Activated T-helper 1 cell treated with anti-CD3 and anti-CD28 coated beads, Interleukin-12 subunit alpha, Interleukin-12 subunit beta, Interleukin-2, Interleukin-4 antibody, amounts not matched to agents 30 ng/mL and 10 ng/mL and 1 ng/mL, durations not matched to agents 14 hours and 24 hours and 36 hours (primary cell): Measurements from ENCODE around the gene UTP20. TPM values are rescaled to one million over a fixed set of nuclear protein-coding genes. Genes with fewer than 3 reads are reported as not detected.

Experiments used
- DNase-seq: peaks from one replicate; pipeline ENCODE4 v3.0.0; 2021; ENCODE audit warnings: low spot score
- H3K27ac Mint-ChIP-seq: one replicate; pipeline ENCODE4 v1.8.0; 2021; ENCODE audit warnings: mild to moderate bottlenecking, mixed read lengths
- H3K27me3 Mint-ChIP-seq: one replicate; pipeline ENCODE4 v1.8.0; 2022; ENCODE audit warnings: mild to moderate bottlenecking, moderate library complexity, mixed read lengths; ENCODE audit not compliant: insufficient read depth
- H3K36me3 Mint-ChIP-seq: one replicate; pipeline ENCODE4 v1.8.0; 2021; ENCODE audit warnings: low read depth, mixed read lengths
- H3K4me1 Mint-ChIP-seq: one replicate; pipeline ENCODE4 v1.8.0; 2021; ENCODE audit warnings: low read depth, mixed read lengths
- H3K4me3 Mint-ChIP-seq: one replicate; pipeline ENCODE4 v1.8.0; 2021; ENCODE audit warnings: mild to moderate bottlenecking, moderate library complexity, mixed read lengths
- H3K9me3 Mint-ChIP-seq: one replicate; pipeline ENCODE4 v1.8.0; 2021; ENCODE audit warnings: mixed read lengths
- intact Hi-C: fragments of 100-400 bp; cut with micrococcal nuclease; formaldehyde crosslinking; loops from one replicate; pipeline ENCODE4 v1.15.1; 2024
- total RNA-seq: library from RNA; stranded (reverse); gene quantifications from 2 replicates; pipeline ENCODE4 v1.2.3, GENCODE V29; 2022

The UTP20 gene
- total RNA-seq: 41.8 and 46.0 TPM in 2 replicates

DNA sequence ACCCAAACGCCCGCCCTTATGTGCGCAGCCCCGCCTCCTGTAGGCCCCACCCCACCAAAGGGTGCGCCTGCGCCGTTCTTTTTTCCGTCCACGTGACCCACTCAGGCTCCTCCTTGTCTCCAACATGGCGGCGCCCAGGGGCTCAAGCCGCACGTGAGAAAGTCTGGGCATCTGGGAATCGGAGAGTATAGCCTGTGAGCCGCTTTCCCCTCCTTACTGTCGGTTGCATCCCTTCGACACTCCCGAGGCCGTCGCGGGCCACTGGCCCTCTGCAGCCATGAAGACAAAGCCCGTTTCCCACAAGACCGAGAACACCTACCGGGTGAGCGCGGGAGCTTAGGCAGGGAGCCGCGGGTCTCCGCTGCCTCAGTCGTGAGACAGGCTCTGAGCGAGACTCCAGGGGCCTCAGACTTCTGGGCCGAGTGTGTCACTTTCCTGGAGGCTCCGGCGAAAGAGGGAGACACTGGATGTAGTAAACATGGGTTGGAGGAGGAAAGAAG lies at the start of gene UTP20:
Gene UTP20 (plus strand): TSS at position 100 of the 500 bp plus-strand sequence. CDS start 178 bp downstream, at position 278.
- Mint-ChIP-seq H3K4me1 (peaks cover 22% of the 10 kb centered on the region), H3K27ac (peak within 1 kb of the TSS; percentile 75), H3K27me3 (peaks cover 15% of the 10 kb centered on the region), H3K9me3 (no peaks in the 10 kb centered on the region), H3K4me3 (peak within 1 kb of the TSS; percentile 96), H3K36me3 (peaks cover 12% of the 10 kb centered on the region)
- intact Hi-C loops: loop anchor here (2.0 to 10.0 kb wide), 6 partner anchors 127 to 1075 kb away; partner anchors contain the start of genes ACTR6, ARL1, DEPDC4 and GAS2L3
- peak; percentile 89 for DNase-seq

DNA sequence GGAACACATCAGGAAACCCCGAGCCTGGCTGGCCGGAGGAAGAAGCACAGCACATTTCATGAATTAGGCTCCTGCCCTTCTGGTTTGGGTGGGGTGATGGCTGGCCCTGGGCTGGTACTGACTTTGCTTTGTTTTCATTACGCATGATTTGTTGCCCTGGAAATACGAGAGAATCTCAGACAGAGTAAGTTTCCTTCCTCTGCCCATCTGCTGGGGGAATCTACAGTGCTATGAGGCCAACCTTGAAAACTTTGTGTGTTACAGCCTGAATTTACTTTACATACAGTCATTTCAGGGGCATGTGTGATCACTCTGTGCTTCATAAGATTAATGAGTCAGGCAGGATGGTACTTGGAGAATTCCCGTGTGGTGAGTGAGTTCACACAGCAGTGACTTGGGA lies 49.4 kb upstream of the UTP20 start:
- Mint-ChIP-seq H3K4me3 (no peak overlapping the region), H3K27me3 (no peaks in the 10 kb centered on the region), H3K36me3 (no peaks in the 10 kb centered on the region), H3K27ac (no peak overlapping the region), H3K4me1 (no peaks in the 10 kb centered on the region), H3K9me3 (no peaks in the 10 kb centered on the region)
- intact Hi-C loops: no loop called here
- DNase-seq: no peak

DNA sequence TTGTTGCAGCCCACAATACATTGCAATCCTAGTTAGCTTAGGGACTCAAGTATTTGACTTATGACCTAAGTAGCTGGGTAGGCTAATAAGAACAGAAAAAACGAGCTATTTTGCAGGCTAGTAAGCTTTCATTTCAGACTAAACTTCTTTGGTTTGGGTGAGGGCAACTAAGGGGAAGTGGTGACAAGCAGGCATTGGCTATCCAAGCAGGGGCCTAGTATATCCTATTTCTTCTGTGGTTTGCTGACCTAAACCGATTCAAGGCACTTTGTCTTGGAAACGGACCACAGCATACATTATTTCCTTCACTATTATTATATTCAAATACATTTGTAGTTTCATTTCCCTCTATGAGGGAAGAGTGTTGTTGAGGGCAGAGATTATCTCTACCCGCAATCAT lies 48.3 kb upstream of the UTP20 start:
- Mint-ChIP-seq H3K27ac (no peak overlapping the region), H3K36me3 (no peaks in the 10 kb centered on the region), H3K9me3 (no peaks in the 10 kb centered on the region), H3K4me3 (no peak overlapping the region), H3K4me1 (no peaks in the 10 kb centered on the region), H3K27me3 (no peaks in the 10 kb centered on the region)
- intact Hi-C loops: no loop called here
- DNase-seq: no peak

DNA sequence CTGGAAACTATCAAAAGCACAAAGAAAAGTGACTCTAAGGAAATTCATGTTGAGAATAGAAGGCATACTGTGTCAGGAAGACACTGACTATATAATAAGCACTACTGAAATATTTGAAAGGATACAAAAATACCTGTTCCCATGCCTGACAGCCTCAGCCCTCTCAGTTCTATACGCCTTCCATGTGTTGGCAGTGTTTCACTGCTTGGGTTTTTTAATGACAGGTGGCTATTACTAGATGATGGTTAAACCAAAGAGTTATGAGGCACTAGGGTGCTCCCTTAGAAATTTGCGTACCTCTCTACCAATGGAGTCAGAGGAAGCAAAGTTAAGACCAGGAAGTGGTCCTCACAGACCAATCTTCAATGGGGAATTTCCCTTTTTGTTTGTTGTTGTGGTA lies 44.2 kb upstream of the UTP20 start:
- DNase-seq: no peak
- no peaks in the 10 kb centered on the region for H3K36me3 Mint-ChIP-seq
- no peak overlapping the region for H3K4me3 Mint-ChIP-seq
- H3K4me1 Mint-ChIP-seq: no peaks in the 10 kb centered on the region
- no peaks in the 10 kb centered on the region for H3K27me3 Mint-ChIP-seq
- H3K27ac Mint-ChIP-seq: no peak overlapping the region
- H3K9me3 Mint-ChIP-seq: no peaks in the 10 kb centered on the region
- intact Hi-C loops: no loop called here

DNA sequence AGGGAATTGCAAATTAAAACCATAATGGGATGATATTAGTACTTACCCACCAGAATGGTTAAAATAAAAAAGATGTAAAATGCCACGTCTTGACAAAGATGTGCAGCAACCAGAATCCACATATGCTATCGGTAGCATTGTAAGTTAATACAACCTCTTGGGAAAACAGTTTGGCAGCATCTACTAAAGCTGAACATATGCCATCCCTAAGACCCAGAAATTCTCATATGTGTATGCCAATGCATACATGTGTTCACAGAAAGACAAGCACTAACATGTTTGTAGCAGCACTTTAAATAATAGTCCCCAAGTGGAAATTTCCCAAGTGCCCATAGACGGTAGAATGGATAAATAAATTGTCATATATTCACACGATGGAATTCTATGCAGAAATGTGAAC lies 41.6 kb upstream of the UTP20 start:
- Mint-ChIP-seq H3K27me3 (no peaks in the 10 kb centered on the region), H3K4me3 (no peak overlapping the region), H3K36me3 (no peaks in the 10 kb centered on the region), H3K9me3 (no peaks in the 10 kb centered on the region), H3K4me1 (no peaks in the 10 kb centered on the region), H3K27ac (no peak overlapping the region)
- no peak for DNase-seq
- intact Hi-C loops: no loop called here

DNA sequence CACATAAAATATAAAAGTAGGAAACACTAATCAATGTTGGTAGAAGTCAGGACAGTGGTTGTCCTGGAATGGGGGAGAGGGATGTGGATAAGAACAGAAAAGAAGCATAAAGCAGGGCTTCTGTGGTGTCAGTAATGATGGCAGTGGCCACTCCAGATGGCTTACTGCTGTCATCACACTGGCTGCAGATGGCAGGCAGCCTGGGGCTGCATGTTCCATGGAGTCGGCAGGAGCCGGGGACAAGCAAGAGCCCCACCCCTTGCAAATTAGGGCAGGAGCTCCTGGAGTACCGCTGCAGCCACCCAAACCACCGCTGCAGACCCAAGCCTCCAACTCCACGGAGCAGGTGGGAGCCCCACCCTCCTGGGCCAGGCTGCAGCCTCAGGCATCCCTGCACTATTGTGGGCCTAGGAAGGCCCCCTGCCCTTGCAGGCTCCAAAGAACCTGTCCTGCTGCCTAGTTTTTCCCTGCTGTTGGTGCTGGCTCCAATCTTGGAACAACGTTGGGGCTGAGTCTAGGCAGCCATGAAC lies 41.0 kb upstream of the UTP20 start:
- intact Hi-C loops: no loop called here

DNA sequence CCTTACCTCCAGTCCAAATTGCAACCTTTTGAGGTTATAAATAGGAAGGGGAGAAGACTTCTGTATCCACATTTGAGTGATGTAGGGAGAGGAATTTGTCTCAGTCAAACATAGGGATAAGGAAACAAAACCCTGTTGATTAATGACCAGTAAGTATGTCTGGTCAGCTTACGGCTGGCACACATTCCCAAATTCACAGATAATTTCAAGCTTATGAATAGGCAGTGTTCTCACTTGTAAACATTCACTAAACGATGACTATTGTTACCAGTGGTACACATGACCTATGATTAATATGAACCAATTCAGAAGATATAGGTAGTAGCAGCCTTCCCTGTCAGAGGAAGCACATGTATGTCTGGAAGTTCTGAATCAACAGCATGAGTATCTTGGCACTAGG lies 36.8 kb upstream of the UTP20 start:
- no peak overlapping the region for H3K27ac Mint-ChIP-seq
- no peak for DNase-seq
- no peak overlapping the region for H3K4me3 Mint-ChIP-seq
- H3K4me1 Mint-ChIP-seq: no peaks in the 10 kb centered on the region
- no peaks in the 10 kb centered on the region for H3K27me3 Mint-ChIP-seq
- no peaks in the 10 kb centered on the region for H3K9me3 Mint-ChIP-seq
- intact Hi-C loops: no loop called here
- no peaks in the 10 kb centered on the region for H3K36me3 Mint-ChIP-seq

More for the DNA sequence above, 41.0 kb upstream of the UTP20 start:
- Mint-ChIP-seq H3K27ac (no peak overlapping the region), H3K36me3 (no peaks in the 10 kb centered on the region), H3K9me3 (no peaks in the 10 kb centered on the region), H3K4me1 (no peaks in the 10 kb centered on the region), H3K27me3 (no peaks in the 10 kb centered on the region), H3K4me3 (no peak overlapping the region)
- no peak for DNase-seq

DNA sequence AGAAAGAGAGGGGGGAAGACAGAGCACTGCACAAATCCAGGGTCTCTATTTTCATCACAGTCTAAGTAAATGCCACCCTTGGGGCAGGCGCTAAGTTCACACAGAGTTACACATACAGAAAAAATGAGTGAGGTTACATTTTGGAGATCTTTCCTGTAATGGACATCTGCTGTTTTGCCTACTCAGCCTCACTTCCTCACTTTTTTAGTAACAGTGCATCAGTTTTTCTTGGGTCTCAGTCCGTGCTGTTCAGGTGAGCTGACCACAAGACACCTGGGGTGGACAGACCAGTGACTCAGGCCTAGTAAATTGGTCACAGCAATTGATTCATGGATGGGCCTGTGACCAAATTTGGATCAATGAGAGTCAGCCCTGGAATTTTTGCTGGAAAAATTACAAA lies 36.3 kb upstream of the UTP20 start:
- no peaks in the 10 kb centered on the region for H3K27me3 Mint-ChIP-seq
- H3K4me3 Mint-ChIP-seq: no peak overlapping the region
- no peak overlapping the region for H3K27ac Mint-ChIP-seq
- H3K36me3 Mint-ChIP-seq: no peaks in the 10 kb centered on the region
- no peaks in the 10 kb centered on the region for H3K4me1 Mint-ChIP-seq
- intact Hi-C loops: no loop called here
- no peak for DNase-seq
- H3K9me3 Mint-ChIP-seq: no peaks in the 10 kb centered on the region

DNA sequence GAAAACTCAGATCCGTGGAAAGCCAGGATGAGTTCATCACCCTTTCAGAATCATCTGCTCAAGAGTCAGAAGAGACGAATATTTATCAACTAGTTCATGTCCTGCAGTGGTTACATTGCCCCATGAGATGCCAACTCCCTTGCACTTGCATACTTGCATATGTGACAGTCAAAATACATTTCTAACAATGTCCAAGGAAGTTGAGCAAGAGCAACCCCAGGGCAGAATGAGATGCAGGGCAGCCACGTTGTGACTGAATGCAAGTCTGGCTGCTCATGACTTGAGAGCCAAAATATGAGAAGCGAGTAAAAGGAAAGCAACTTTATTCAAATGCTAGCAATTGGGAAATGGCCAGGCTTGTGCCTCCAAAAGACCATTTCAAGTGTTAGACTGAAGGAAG lies 23.6 kb upstream of the UTP20 start:
- DNase-seq: no peak
- Mint-ChIP-seq H3K9me3 (peaks cover 4% of the 10 kb centered on the region), H3K4me3 (no peak overlapping the region), H3K27ac (no peak overlapping the region), H3K36me3 (no peaks in the 10 kb centered on the region), H3K4me1 (no peaks in the 10 kb centered on the region), H3K27me3 (peaks cover 2% of the 10 kb centered on the region)
- intact Hi-C loops: no loop called here

DNA sequence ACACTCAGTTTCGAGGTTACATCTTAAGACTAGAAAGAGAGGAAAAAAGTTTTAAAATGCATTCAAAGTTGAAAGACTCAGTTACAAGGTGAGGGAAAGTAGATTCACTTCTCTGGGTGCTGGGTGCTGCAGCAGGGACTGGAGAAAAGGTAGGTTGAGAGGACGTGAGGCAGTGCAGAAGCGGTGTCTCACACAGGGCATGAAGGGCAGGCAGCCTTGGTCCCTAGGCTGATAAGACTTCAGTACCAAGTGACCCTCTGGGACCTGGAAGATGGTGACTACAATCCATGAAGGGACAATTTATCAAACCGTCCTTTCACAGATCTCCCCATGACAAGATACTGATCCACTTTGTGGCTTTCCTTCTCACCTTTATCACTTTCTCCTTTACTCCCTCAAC lies 22.5 kb upstream of the UTP20 start:
- H3K9me3 Mint-ChIP-seq: peaks cover 4% of the 10 kb centered on the region
- H3K4me3 Mint-ChIP-seq: no peak overlapping the region
- H3K4me1 Mint-ChIP-seq: no peaks in the 10 kb centered on the region
- intact Hi-C loops: no loop called here
- DNase-seq: no peak
- peaks cover 2% of the 10 kb centered on the region for H3K27me3 Mint-ChIP-seq
- H3K27ac Mint-ChIP-seq: no peak overlapping the region
- H3K36me3 Mint-ChIP-seq: no peaks in the 10 kb centered on the region

DNA sequence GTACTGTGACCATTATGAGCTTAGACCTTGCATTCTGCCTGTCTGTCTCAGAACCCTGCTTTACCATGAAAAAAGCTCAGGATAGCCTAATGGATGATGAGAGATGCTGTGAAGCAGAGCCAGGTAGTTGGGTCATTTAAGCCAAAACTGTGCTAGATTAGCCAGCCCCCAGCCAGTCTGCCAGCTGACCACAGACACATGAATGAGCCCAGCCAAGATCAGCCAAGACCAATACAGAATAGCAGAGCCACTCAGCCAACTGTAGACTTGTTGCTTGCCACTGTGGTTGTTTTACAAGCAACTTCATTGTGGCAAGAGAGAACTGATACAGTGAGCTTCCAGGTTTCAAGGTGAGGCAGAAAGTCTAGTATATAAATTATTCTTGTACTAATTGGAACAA lies 12.8 kb upstream of the UTP20 start:
- H3K27me3 Mint-ChIP-seq: peaks cover 9% of the 10 kb centered on the region
- H3K36me3 Mint-ChIP-seq: no peaks in the 10 kb centered on the region
- H3K4me1 Mint-ChIP-seq: no peaks in the 10 kb centered on the region
- intact Hi-C loops: no loop called here
- DNase-seq: no peak
- no peak overlapping the region for H3K27ac Mint-ChIP-seq
- no peaks in the 10 kb centered on the region for H3K9me3 Mint-ChIP-seq
- no peak overlapping the region for H3K4me3 Mint-ChIP-seq

DNA sequence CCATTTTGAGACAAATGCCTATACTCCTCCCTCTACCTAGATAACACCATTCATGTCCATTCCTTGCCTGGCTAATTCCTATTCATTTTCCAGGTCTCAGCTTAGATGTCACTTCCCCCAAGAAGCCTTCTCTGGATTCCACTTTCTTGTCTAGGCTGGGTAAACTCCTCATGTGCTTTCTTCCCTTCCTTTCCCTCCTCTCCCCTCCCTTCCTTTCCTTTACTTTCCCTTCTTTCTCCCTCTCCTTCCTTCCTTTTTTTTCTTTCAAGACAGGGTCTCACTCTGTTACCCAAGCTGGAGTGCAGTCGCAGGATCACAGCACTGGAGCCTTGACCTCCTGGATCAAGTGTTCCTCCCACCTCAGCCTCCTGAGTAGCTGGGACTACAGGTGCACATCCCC lies 3.5 kb upstream of the UTP20 start:
- no peaks in the 10 kb centered on the region for H3K9me3 Mint-ChIP-seq
- H3K4me3 Mint-ChIP-seq: no peak overlapping the region
- peaks cover 15% of the 10 kb centered on the region for H3K27me3 Mint-ChIP-seq
- peaks cover 13% of the 10 kb centered on the region for H3K4me1 Mint-ChIP-seq
- intact Hi-C loops: no loop called here
- H3K27ac Mint-ChIP-seq: no peak overlapping the region
- DNase-seq: no peak
- H3K36me3 Mint-ChIP-seq: peaks cover 1% of the 10 kb centered on the region

DNA sequence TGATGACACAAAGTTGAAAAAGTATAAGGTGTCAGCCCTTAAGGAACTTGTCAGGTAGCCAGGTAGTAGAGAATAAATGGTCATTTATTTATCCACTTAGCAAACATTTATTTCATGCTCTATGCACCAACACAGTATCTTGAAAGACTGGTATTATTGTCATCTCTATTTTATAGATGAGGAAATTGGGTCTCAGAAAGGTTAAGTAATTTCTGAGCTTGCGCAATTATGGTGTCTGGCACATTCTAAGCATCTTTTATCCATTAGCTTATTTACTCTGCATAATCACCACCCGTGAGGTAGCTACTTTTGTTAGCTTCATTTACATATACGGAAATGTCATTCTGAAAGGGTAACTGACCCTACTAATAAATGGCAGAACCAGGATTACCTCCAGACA lies 2.5 kb upstream of the UTP20 start:
- Mint-ChIP-seq H3K27me3 (peaks cover 15% of the 10 kb centered on the region), H3K4me3 (no peak overlapping the region), H3K9me3 (no peaks in the 10 kb centered on the region), H3K27ac (no peak overlapping the region), H3K4me1 (peaks cover 19% of the 10 kb centered on the region), H3K36me3 (peaks cover 8% of the 10 kb centered on the region)
- intact Hi-C loops: no loop called here
- no peak for DNase-seq

DNA sequence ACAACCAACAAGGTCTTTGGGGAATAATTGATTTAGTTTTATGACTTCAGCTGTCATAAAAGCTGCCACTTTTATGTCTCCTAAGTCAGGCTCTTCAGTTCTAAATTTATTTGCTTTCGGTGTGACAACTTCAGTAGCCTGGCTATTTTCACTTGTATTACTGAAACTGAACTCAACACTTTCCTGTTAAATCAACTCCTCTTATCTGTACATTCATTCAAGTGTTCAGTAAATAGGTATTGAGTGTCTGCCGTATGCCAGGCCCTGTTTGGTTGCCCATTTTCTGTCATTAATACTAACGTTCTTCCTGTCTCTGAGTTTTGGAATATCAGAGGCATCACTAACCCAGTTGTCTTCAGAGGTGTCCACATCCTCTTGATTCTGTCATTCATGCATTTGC lies 7.5 kb downstream of the UTP20 start:
- H3K36me3 Mint-ChIP-seq: peaks cover 39% of the 10 kb centered on the region
- H3K4me3 Mint-ChIP-seq: no peak overlapping the region
- no peaks in the 10 kb centered on the region for H3K27me3 Mint-ChIP-seq
- no peaks in the 10 kb centered on the region for H3K9me3 Mint-ChIP-seq
- peaks cover 8% of the 10 kb centered on the region for H3K4me1 Mint-ChIP-seq
- no peak for DNase-seq
- intact Hi-C loops: loop anchor here (10.0 kb wide), 2 partner anchors 777 to 1083 kb away; partner anchors contain the start of genes ACTR6 and WASHC3
- H3K27ac Mint-ChIP-seq: no peak overlapping the region
